HG03457 (cell line): ENCODE measurements around the gene MIF4GD.
A peak's percentile ranks its signal among the peaks of the same experiment; 100 is the strongest.
"Not testable (repeated sequence)": the region's sequence is repeated elsewhere in the genome, so short reads cannot be mapped to it uniquely, and the experiment has no call there.

Experiments used
- ATAC-seq: cut with Tn5 transposase; IDR thresholded peaks from one replicate; pipeline ENCODE4 v1.9.1; 2021; ENCODE audit warnings: moderate number of reproducible peaks; ENCODE audit not compliant: unreplicated experiment

The MIF4GD gene, protein sequence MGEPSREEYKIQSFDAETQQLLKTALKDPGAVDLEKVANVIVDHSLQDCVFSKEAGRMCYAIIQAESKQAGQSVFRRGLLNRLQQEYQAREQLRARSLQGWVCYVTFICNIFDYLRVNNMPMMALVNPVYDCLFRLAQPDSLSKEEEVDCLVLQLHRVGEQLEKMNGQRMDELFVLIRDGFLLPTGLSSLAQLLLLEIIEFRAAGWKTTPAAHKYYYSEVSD

DNA sequence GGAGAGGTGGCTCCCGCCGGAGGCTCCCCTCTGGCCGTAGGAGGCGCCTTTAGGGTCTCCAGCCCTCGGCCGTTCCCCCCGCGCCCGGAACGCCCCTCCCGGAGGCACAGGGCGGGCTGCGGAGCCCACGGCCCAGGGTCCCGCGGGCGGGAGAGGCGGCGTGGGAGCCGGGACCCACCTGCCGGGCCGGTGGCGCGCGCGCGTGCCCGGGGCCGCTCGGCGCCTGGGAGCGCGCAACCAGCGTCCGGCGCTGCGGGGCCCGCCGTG lies at the start of gene MIF4GD:
Gene MIF4GD (minus strand): TSS at position 266 of the 267 bp plus-strand sequence. CDS start 1,036 bp downstream, outside the sequence.
- no peak for ATAC-seq

DNA sequence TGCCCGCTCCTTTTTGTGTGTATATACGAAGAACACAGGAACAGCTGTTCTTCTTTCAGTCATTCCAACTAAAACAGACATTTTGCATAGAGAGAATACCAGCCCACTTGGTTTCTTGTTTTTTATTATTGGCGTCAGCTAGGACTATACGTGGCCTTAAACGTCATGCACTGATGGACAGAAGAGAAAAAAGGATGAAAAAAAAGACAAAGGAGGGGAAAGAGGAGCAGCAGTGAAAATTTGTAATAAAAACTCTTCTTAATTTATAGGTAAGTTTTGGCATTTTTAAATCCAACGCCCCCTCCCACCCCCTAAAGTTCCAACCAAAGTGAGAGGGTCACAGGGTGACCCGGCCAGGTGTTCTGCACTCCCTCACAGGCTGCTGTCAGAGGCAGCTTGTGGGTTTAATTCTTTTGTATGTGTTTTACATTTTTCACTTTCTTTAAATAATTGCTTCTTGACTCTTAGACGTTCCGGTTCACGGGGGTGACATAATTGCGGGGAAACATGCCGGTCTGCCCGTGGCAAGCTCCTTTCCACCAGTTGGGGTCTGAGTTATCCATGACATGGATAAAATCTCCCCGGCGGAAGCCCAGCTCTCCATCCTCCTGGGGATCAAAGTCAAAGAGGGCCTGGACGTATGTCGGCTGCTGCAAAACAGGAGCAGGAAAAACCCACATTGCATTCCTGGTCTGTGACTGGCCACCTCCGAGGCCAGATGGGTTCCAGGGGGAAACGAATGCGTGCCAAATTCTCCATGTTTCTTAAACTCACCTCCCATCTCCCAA lies 49.1 kb upstream of the MIF4GD start:
- ATAC-seq = no peak

DNA sequence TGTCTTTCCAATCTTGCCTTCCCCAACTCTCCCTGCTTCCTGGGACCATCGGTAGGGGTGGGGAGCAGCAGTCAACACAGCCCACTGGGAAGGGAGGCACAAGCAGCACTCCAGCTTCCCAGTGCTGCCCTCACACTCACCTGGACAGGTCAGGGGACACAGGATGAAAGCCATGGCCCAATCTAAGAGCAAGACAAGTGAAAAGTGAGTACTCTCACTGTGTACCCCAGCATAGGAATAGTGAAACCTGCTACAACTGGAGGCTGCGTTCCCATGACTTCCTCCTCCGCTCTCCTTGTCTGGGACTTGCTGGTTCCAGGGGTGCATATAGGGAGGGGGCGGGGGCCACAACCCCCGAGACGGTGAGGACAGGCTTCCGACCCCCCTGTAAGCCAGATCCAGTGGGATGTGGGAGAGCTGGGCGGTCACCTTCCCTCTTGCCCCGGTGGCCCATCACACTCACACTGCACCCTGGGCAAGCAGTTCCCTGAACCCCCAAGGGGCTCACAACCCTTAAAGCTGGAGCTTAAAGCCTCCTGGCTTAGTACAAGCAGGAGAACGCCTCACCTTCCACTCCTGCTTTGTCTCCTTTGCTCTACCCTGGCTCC lies 47.7 kb upstream of the MIF4GD start:
- no peak for ATAC-seq

DNA sequence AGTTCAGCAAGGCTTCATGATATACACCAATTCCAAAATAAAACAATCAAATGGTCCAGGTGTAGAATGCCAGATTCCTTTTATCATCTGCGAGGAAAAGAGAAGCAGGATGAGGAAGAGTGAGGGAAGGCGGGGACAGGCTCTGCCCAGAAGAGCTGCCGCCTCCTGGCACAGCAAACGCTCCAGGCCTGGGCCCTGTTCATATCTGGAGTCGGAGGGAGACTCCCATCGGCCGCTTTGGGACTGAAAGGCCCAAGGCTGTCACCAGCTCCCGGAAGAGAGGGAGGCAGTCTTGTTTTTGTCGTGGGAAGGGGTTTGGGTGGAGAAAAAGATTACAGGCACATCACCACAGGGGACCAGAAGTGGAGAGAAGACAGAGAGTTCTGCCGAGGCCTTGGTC lies 47.2 kb upstream of the MIF4GD start:
- no peak for ATAC-seq

DNA sequence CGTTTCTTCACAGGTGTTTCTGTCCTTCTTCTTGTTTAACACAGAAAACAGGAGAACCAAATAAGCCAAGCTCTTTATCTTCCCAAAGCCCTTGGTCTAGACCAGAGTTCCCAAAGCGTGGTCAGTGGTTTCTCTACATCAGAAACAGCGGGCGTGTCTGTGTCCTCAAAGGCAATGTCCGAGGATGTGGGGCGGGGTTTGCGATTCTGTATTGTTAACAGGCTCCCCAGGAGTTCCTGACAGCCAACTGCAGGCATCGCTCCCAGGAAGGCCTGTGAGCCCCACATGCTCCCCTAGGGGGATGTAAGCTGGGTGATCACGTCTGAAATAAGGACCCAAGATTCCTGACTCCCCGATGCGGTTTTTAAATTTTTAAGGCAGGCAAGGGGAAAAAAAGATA lies 46.6 kb upstream of the MIF4GD start:
- ATAC-seq = no peak

DNA sequence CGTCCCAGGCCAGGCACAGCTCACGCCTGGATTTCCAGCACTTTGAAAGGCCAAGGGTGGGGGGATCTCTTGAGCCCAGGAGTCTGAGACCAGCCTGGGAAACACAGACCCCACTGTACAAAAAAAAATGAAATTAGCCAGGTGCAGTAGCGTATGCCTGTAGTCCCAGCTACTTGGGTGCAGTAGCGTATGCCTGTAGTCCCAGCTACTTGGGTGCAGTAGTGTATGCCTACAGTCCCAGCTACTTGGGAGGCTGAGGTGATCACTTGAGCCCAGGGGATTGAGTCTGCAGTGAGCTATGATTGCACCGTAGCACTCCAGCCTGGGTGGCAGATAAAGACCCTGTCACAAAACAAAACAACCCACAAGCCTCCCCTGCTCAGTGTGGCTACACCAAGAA lies 45.2 kb upstream of the MIF4GD start:
- ATAC-seq = no peak

DNA sequence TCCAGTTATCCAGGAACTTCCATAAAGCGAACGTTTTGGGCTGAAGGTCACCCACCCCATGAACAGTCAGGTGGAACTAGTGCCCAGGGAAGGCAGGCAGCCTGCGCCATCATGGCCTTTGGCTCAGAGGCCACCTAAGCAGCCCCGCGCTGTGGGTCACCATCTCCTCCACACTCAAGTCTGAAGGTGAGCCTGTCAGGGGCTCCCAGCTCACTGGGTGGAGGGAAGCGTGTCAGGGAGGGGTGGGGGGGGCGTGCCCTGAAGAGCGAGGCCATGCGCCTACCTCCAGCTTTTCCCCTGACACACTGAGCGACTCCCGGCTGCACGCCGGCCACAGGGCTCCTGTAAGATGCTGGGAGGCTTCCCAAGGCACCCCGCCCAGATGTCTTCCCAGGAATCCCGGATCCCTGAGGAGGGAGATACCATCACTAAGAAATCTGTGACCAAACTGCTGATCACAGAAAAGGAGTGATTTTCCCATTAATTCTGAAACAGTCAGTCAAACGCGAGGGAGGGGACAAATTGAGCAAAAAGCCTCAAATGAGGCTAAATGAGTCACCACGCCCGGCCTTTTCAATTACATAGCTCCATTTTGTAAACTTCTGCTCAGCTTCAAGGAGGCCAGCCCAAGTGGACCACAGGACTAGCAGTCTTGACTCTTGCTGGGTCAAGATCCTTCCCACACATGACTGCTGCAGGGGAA lies 44.7 kb upstream of the MIF4GD start:
- no peak for ATAC-seq

DNA sequence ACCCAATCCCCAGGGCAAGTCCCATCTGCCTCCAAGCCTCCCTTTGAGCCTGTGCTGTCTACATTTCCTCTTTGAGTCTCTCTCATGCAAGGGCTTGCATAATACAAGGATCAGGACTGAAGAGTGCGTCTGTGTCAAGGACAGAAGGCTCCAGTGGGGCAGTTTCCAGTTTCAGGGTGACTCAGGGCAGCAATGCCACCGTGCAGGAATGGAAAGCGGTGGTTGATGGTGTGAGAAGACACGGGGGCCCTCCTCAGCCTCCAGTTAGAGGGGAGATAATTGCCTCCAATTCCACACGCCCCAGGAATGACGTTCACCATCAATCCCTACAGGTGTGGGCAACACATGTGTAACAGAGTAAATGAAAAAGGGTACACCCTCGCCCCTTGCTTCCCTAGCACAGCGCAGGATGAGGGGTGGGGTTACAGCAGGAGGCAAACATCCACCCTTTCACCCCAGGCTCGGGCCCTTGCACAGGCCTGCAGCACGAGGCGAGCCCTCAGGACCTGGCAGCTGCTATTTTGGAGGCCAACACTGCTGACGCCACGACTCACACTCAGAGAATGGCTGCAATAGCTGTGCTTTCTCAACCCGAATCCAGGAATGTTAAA lies 43.0 kb upstream of the MIF4GD start:
- no peak for ATAC-seq

DNA sequence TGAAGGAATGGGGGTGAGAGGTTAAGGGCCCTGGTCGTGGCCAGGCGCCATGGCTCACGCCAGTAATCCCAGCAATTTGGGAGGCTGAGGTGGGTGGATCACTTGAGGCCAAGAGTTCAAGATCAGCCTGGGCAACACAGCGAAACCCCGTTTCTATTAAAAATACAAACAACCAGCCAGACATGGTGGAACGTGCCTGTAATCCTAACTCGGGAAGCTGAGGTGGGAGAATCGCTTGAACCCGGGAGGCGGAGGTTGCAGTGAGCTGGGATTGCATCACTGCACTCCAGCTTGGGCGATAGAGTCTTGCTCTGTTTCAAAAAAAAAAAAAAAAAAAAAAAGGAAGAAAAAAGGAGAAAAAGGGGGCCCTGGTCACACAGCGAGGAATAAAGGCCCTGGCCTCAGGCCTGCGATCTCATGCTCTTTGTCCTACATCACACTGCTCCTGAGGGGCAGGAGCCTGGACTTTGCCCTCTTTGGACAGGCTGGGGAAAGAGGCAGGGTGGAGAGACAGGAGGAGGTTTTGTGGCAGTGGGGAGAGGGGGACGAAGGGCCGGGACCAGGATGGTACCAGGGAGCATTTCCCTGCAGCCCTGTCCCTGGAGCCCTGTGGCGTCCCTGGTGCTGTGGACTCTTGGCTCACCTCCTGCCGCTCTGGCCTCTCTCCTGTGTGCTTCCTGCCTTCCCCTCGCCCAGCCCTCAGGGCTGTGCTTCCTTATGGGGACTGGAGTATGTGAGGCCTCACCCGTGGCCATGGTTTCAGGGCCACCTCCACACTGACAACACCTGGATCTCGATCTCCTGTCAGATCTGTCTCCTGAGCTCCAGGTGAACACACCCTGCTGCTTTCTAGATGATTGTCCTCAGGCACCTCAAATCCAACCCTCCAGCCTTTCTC lies 38.0 kb upstream of the MIF4GD start:
- no peak for ATAC-seq

DNA sequence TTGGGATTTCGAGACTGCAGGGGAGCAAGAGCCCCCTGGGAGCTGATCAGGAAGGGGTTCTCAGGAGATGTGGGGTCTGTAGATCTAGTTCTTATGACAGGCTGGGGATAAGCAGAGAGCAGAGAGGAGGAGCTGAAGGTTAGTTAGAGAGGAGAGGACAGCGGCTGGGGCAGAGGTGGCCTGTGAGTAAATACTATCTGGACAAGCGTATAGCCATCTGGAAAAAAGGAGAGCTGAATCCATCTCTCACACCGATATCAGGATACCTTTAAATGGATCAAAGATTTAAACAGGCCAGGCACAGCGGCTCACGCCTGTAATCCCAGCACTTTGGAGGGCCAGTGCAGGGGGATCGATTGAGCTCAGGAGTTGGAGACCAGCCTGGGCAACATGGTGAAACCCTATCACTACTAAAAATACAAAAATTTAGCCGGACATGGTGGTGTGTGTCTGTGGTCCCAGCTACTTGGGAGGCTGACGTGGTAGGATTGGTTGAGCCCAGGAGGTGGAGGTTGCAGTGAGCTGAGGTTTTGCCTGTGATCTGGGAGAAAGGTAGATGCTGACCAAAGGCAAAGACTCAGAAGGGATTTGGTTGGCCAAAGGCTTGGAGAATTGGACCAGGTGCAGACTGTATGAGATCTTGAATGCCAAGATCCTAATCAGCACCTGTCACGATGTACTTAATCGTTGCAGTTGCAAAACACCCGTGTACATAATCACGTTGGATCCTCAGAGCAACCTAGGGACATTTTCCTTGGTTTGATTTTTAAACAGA lies 37.1 kb upstream of the MIF4GD start:
- ATAC-seq = no peak

DNA sequence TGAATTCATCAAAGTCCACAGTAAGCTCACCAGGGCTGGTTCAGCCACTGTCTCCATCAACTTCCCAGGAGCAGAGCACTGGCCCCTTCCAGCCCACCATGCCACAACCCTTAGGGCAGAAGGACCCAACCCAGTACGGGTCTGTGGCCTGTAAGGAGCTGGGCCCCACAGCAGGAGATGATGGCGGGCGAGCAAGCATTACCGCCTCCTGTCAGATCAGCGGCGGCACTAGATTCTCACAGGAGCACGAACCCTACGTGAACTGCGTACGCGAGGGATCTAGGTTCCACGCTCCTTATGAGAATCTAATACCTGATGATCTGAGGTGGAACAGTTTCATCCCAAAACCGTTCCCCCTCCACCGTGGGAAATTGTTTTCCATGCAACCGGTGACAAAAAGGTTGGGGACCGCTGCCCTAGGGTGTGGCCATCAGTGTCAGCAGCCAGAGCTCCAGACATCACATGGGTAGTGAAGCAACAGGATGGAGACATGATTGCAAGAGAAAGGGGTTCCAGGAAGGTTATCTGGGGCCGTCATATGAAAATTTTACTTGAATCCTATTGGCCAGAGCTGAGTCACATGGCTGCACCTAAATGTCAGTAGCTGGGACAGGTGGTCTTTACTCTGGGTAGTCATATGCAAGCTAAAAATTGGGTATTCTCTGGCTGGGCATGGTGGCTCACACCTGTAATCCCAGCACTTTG lies 30.6 kb upstream of the MIF4GD start:
- no peak for ATAC-seq

DNA sequence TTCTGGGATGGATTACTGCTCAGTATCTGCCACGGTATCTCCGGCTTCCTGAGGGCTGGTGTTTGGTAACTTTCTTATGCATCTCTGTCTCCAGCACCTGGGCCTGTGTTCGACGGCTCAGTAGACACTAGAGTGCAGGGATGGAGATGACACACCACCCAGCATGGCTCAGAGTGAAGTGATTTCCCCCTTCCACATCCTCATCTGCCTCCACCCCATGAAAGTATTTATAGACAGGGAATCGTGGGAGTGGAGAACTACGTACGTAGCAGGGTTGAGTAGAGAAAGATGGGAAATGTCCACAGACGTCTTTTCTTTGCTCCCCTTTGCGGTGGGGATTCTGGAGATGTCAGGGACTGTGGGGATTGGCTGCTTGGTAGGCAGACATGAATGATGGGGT lies 30.0 kb upstream of the MIF4GD start:
- ATAC-seq = no peak

DNA sequence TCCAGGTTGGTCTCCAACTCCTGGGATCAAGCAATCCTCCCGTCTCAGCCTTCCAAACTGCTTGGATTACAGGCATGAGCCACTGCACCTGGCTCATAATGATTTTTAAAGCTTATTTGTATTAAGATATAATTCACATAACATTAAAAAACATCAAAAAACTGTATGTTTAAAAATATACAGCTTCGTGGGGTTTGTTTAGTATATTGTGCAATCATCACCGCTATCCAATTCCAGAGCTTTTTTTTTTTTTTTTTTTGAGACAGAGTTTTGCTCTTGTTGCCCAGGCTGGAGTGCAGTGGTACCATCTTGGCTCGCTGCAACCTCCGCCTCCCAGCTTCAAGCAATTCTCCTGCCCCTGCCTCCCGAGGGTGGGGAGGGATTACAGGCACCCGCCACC lies 29.2 kb upstream of the MIF4GD start:
- ATAC-seq = no peak

DNA sequence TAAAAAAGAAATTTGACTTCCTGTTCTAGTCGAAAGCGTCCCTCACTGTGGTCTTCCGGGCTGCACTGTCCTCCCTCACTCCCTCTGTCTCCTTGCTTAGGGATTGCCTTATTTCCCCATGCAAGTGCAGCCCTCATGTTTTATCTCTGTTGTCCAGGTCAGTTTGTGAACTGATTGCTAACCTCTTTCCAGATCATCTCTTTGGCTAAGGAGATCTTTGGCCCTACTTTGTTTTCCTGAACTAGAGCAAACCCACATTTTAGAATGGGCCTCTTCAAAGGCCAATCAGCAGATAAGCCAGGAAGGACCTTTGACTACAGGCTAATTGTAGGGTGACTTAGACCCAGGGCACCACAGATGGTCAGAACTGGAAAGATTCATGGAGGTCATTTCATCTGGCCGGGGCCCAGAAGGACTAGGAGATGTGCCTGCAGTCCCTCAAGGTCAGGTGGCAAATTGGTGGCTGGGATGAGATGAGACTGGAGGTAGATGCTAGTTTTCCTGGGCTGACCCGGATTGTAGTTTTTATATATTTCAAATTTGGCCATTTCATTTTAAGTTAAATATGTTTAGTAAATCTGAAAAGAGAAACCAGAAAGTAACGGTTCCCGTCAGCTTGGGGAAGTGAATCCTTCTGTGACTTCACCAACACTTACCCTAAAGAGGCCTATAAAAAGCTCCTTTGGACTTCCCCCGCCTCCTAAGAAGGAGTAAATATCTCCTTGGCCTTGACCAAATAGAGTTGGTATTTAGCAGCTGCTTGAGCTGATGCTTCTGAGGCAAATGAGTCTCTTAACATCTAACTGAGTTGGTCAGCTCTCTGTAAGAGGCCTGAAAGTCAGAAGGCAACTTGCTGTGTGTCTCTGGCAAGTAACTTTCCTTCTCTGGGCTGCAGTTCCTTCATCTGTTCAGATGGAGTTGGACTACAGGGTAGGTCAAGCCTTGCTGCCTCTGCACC lies 24.4 kb upstream of the MIF4GD start:
- peak; percentile 56 for ATAC-seq

DNA sequence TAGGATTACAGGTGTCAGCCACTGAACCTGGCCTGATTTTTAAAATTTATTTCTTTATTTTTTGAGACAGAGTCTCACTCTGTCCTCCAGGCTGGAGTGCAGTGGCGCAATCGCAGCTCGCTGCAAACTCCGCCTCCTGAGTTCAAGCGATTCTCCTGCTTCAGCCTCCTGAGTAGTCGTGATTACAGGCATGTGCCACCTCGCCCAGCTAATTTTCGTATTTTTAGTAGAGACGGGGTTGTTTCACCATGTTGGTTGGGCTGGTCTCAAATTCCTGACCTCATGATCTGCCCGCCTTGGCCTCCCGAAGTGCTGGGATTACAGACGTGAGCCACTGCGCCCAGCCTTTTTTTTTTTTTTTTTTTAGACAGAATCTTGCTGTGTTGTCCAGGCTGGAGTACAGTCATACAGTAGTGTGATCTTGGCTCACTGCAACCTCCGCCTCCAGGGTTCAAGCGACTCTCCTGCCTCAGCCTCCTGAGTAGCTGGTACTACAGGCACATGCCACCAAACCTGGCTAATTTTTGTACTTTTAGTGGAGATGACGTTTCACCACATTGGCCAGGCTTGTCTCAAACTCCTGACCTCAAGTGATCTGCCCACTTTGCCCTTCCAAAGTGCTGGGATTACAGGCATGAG lies 21.9 kb upstream of the MIF4GD start:
- not testable (repeated sequence) for ATAC-seq

DNA sequence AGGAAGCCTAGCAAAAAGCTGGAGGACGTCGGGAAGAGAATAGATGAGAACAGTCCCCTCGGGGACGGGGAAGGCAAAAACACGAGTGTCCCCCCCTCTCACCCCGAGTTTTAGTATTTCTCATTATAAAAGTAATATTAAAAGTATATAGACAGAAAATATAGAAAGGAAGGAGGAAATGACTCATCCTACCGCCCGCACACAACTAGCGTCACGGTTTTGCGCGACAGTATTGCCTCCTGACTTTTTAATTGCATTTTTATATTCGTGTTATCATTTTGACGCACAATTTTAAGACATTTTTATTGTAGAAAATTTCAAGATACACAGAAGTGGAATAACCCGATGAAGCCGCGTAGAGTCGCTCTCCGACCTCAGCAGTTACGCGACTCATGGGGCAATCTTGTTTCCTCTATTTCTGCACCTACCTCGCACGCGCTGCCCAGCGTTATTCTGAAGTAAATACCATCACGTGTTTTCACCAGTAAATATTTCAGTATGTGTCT lies 18.9 kb upstream of the MIF4GD start:
- no peak for ATAC-seq

DNA sequence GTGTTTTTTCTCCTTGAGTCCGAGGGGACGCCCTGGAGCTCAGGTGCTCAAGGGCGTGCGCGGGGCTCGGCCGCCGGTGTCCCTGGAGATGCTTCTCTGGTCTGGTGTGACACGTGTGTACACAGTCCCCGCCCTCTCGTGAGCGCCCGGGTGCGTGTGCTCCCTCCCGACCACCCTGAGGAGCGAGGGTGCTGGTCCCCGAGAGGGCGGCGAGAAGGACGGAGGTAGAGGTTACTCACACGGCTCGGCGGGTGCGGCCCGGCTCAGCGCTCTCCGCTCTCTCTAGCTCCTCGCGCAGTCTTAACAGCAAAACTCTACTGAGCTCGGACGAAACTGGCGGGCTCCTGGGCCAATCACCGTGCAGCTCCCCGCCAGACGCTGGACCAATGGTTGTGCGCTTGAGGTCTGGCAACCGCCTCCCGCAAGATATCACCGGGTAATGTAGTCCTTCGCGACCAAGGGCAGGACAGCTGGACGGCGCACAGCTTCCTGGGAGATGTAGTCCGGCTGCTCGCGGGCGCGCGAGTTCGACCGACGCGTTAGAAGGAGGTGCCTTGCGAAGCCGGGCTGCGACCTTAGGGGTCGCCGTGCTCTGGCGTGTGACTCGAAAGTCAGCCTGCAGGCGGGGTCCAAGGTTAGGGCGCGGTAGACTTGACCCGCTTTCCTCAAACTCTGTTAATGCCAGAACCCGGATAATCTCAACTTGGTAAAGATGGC lies 18.2 kb upstream of the MIF4GD start, which contains the start of gene SLC25A19:
Gene SLC25A19 (minus strand): TSS at position 319 of the 717 bp plus-strand sequence. CDS start 2,669 bp downstream, outside the sequence.
- ATAC-seq = peak; percentile 83
